Mucosa of descending colon (tissue), 3 donors: ENCODE results near the gene NEU1. TPM values are rescaled to one million over a fixed set of nuclear protein-coding genes. Genes with fewer than 3 reads are reported as not detected.
"Not testable (repeated sequence)": the region's sequence is repeated elsewhere in the genome, so short reads cannot be mapped to it uniquely, and the experiment has no call there.

ENCODE experiments used
- ATAC-seq: fragments of 200-7000 bp; cut with Tn5 transposase; one replicate; pipeline ENCODE4 v1.9.1; 2020; ENCODE audit warnings: mild to moderate bottlenecking, moderate library complexity
- DNase-seq, 3 donors: peaks; one replicate each; pipeline ENCODE4 v3.0.0-alpha.2; 2020
- H3K36me3 ChIP-seq: fragments of 200-600 bp; one replicate; pipeline ENCODE4 v1.8.0; 2021; ENCODE audit warnings: low read depth, mild to moderate bottlenecking
- H3K4me1 ChIP-seq: fragments of 200-600 bp; one replicate; pipeline ENCODE4 v1.8.0; 2021; ENCODE audit warnings: low read depth, mild to moderate bottlenecking
- H3K4me3 ChIP-seq: fragments of 200-600 bp; one replicate; pipeline ENCODE4 v1.8.0; 2021; ENCODE audit warnings: mild to moderate bottlenecking
- H3K9me3 ChIP-seq: fragments of 200-600 bp; one replicate; pipeline ENCODE4 v1.8.0; 2021; ENCODE audit warnings: mild to moderate bottlenecking
- intact Hi-C, 2 donors: fragments of 100-400 bp; cut with DNase I in 1 of 2; cut with micrococcal nuclease in 1 of 2; formaldehyde crosslinking; loops; one replicate each; pipeline versions ENCODE4 v1.11.0 to v1.11.1; 2022; cut with DNase I, micrococcal nuclease
- total RNA-seq, 3 donors: library from RNA; stranded (reverse); fragmentation: NEBNext Ultra II Directional in 2 of 3; extraction: Animal tissue kit (Norgen Biotek cat#: 25700) in 2 of 3; gene quantifications; one replicate each; pipeline versions ENCODE4 v1.2.1 to v1.2.4, GENCODE V29; 2021 to 2023
- TF ChIP-seq, protein P1 (sequence below): fragments of 200-600 bp; IDR thresholded peaks from one replicate; pipeline ENCODE4 v1.8.0; 2022; ENCODE audit warnings: antibody characterized with exemption, mild to moderate bottlenecking
- donor health status: DM: no; HTN: no; CAD: no; lungs with moderate emphysema.
- donor health status: DM: no; HTN: no; CAD: no.
- donor health status: DM: no; HTN: yes; CAD: no.

The NEU1 gene
- total RNA-seq, 3 donors from 2014 or later: 44.0 to 65.7 (median 45.0) TPM

- TF ChIP-seq, protein P1, sequence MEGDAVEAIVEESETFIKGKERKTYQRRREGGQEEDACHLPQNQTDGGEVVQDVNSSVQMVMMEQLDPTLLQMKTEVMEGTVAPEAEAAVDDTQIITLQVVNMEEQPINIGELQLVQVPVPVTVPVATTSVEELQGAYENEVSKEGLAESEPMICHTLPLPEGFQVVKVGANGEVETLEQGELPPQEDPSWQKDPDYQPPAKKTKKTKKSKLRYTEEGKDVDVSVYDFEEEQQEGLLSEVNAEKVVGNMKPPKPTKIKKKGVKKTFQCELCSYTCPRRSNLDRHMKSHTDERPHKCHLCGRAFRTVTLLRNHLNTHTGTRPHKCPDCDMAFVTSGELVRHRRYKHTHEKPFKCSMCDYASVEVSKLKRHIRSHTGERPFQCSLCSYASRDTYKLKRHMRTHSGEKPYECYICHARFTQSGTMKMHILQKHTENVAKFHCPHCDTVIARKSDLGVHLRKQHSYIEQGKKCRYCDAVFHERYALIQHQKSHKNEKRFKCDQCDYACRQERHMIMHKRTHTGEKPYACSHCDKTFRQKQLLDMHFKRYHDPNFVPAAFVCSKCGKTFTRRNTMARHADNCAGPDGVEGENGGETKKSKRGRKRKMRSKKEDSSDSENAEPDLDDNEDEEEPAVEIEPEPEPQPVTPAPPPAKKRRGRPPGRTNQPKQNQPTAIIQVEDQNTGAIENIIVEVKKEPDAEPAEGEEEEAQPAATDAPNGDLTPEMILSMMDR: no peak
- H3K4me3 ChIP-seq: no peak overlapping the region
- DNase-seq (no peak), ATAC-seq (no peak)
- intact Hi-C loops: no loop called here
- no peaks in the 10 kb centered on the region for H3K36me3 ChIP-seq
- H3K4me1 ChIP-seq: peaks cover 24% of the 10 kb centered on the region
- no peaks in the 10 kb centered on the region for H3K9me3 ChIP-seq
These were observed 23.7 kb downstream of the NEU1 start for GRCh38 chr6:31838968-31839367.

- ATAC-seq, DNase-seq, intact Hi-C loops, H3K4me3 ChIP-seq, H3K36me3 ChIP-seq, H3K9me3 ChIP-seq: not testable (repeated sequence)
- peaks cover 30% of the 10 kb centered on the region for H3K4me1 ChIP-seq
These were observed 24.5 kb downstream of the NEU1 start for GRCh38 chr6:31838114-31838553.

DNA sequence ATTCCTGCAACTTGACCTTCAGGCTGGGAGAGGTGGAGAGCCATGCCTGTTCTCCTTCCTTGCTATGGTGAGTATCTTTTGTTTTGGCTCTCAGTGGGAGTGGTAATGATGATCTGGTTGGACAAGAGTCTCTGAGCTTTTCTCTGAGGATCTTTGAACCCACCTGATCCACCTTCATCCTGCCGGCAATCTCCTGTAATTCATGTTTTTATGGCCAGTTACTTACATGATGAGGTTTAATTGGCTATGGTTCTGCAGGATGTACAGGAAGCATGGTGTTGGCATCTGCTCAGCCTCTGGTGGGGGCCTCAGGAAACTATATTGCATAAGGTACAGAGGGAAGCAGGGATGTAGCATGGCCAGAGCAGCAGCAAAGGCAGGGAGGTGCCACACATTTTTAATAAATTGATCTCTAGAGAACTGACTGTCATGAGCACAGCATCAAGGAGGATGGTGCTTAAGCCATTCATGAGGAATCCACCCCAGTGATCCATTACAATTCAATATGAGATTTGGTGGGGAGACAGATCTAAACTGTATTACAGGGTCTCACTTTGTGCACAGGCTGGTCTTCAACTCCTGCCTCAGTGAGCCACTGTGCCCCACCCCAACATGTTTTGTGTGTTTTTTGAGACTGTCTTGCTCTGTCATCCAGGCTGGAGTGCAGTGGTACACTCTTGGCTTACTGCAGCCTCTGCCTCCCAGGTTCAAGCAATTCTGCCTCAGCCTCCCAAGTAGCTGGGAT lies 25.1 kb downstream of the NEU1 start:
- H3K4me1 ChIP-seq: peaks cover 36% of the 10 kb centered on the region
- H3K36me3 ChIP-seq: no peaks in the 10 kb centered on the region
- ATAC-seq: peak; percentile 56
- intact Hi-C loops: no loop called here
- DNase-seq: peak in 1 of 3 donors; percentile 72
- TF ChIP-seq, protein P1: no peak
- H3K9me3 ChIP-seq: no peaks in the 10 kb centered on the region
- no peak overlapping the region for H3K4me3 ChIP-seq

GRCh38 chr6:31836474-31837368 lies 25.9 kb downstream of the NEU1 start:
- TF ChIP-seq, protein P1: no peak
- H3K36me3 ChIP-seq: no peaks in the 10 kb centered on the region
- H3K4me3 ChIP-seq: no peak overlapping the region

GRCh38 chr6:31836047-31836473 lies 26.6 kb downstream of the NEU1 start:
- Histone ChIP-seq H3K4me1 (peaks cover 50% of the 10 kb centered on the region), H3K36me3 (no peaks in the 10 kb centered on the region), H3K4me3 (no peak overlapping the region), H3K9me3 (no peaks in the 10 kb centered on the region)
- DNase-seq: peak in 1 of 3 donors; percentile 28
- TF ChIP-seq, protein P1: no peak
- intact Hi-C loops: no loop called here
- no peak for ATAC-seq

More at GRCh38 chr6:31836474-31837368, 25.9 kb downstream of the NEU1 start:
- no peaks in the 10 kb centered on the region for H3K9me3 ChIP-seq
- H3K4me1 ChIP-seq: peaks cover 43% of the 10 kb centered on the region
- peak in 1 of 3 donors; percentile 18 for DNase-seq
- intact Hi-C loops: no loop called here
- ATAC-seq: no peak
